ENCODE data around the gene VAV2. TPM values are rescaled to one million over a fixed set of nuclear protein-coding genes. Genes with fewer than 3 reads are reported as not detected.

The VAV2 gene
- total RNA-seq, 3 donors from 2014 or later (not counting 1 experiment from before 2014, with no cell fraction given) = 3.9 to 5.1 (median 4.8) TPM

DNA sequence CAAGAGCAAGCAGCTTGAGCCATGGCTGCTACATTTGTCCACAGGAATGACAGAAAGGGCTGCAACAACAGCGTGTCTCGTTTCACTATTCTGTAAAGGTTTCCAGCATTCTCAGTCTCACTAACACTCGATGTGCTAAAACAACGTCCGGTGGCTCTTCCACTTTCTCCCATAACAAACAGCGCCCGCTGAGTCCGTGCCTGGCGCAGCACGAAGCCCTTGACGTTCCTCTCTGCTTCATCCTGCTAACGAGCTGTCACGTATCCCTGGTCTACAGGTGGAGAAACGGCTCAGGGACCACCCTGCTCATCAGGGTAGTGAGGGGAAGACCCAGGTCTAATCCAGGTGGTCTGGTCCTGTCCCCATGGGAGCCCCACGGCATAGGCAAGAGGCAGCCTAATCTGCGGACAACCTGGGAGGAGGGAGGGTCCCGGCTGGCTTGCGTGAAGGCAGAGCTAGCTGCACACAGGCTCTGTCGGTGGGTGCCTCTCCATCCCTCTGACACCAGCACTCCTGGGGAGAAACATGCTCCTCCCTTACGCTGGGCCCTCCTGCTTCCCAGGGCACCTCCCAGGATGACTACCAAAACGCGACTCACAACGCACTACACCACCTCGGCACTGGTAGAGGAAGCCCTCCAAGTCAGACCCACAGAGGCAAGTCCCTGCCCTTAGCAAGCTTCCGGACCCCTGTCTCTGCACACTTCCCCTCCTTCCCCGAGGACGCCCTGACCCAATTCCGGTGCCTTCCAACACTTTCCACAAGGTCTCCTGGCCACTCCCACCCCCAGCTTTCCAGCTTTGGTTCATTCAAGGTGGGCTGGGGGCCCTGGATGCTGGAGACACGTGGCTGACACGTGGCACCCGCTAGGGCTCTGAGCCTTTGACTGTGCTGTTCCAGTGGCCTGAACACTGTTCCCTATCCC is 43.3 kb downstream of the VAV2 start:
- no peak for ATAC-seq
- no peak for TF ChIP-seq CTCF (IDR thresholded peaks at IDR 0.05)
- intact Hi-C loops (cut with micrococcal nuclease) = no loop called here
- no peaks in the 10 kb centered on the region for H3K9me3 ChIP-seq (ENCODE audit: control insufficient read depth, insufficient read depth, low read length)
- Mint-ChIP-seq H3K36me3 (no peaks in the 10 kb centered on the region), H3K27ac (no peak overlapping the region), H3K4me3 (no peak overlapping the region), H3K9me3 (no peaks in the 10 kb centered on the region), H3K27me3 (ENCODE audit: low read depth in 2 of 2) (no peaks in the 10 kb centered on the region), H3K4me1 (peaks cover 0 to 1% of the 10 kb centered on the region in 2 donors)
- no peak overlapping the region for H3K4me3 ChIP-seq (ENCODE audit: low read length)
- peaks cover 27% of the 10 kb centered on the region for H3K4me1 ChIP-seq (ENCODE audit: control insufficient read depth, insufficient read depth, low read length)
- WGBS (ENCODE audit: insufficient coverage) = 92% methylated on average over 31 of the region's 31 CpGs
- no peak overlapping the region for H3K27ac ChIP-seq (ENCODE audit: low read length)
- H3K36me3 ChIP-seq (ENCODE audit: control insufficient read depth, insufficient read depth, low read length) = no peaks in the 10 kb centered on the region
- no peaks in the 10 kb centered on the region for H3K27me3 ChIP-seq (ENCODE audit: control insufficient read depth, insufficient read depth, low read length)
- no peak for DNase-seq

- H3K27me3 ChIP-seq (ENCODE audit: control insufficient read depth, insufficient read depth, low read length) = no peaks in the 10 kb centered on the region
- H3K4me3 ChIP-seq (ENCODE audit: low read length) = no peak overlapping the region
- peaks cover 23% of the 10 kb centered on the region for H3K4me1 ChIP-seq (ENCODE audit: control insufficient read depth, insufficient read depth, low read length)
- WGBS (ENCODE audit: insufficient coverage) = 90% methylated on average over 16 of the region's 16 CpGs
- TF ChIP-seq CTCF (IDR thresholded peaks at IDR 0.05) = no peak
- H3K36me3 ChIP-seq (ENCODE audit: control insufficient read depth, insufficient read depth, low read length) = no peaks in the 10 kb centered on the region
- Mint-ChIP-seq H3K36me3 (no peaks in the 10 kb centered on the region), H3K4me1 (no peaks in the 10 kb centered on the region), H3K27me3 (ENCODE audit: low read depth in 2 of 2) (no peaks in the 10 kb centered on the region), H3K27ac (no peak overlapping the region), H3K4me3 (no peak overlapping the region), H3K9me3 (no peaks in the 10 kb centered on the region)
- ATAC-seq (no peak), DNase-seq (no peak)
- intact Hi-C loops (cut with micrococcal nuclease) = no loop called here
- no peaks in the 10 kb centered on the region for H3K9me3 ChIP-seq (ENCODE audit: control insufficient read depth, insufficient read depth, low read length)
- H3K27ac ChIP-seq (ENCODE audit: low read length) = no peak overlapping the region
These were observed 44.0 kb downstream of the VAV2 start for GRCh38 chr9:133948131-133948530.

GRCh38 chr9:133946840-133947486 is 45.2 kb downstream of the VAV2 start:
- Mint-ChIP-seq H3K27ac (no peak overlapping the region), H3K9me3 (no peaks in the 10 kb centered on the region), H3K4me1 (no peaks in the 10 kb centered on the region), H3K27me3 (ENCODE audit: low read depth in 2 of 2) (no peaks in the 10 kb centered on the region), H3K36me3 (no peaks in the 10 kb centered on the region), H3K4me3 (no peak overlapping the region)
- Histone ChIP-seq H3K36me3 (ENCODE audit: control insufficient read depth, insufficient read depth, low read length) (no peaks in the 10 kb centered on the region), H3K27me3 (ENCODE audit: control insufficient read depth, insufficient read depth, low read length) (no peaks in the 10 kb centered on the region), H3K27ac (ENCODE audit: low read length) (no peak overlapping the region), H3K4me3 (ENCODE audit: low read length) (no peak overlapping the region), H3K9me3 (ENCODE audit: control insufficient read depth, insufficient read depth, low read length) (no peaks in the 10 kb centered on the region), H3K4me1 (ENCODE audit: control insufficient read depth, insufficient read depth, low read length) (peaks cover 23% of the 10 kb centered on the region)
- 88% methylated on average over 18 of the region's 18 CpGs for WGBS (ENCODE audit: insufficient coverage)
- intact Hi-C loops (cut with micrococcal nuclease) = no loop called here
- no peak for TF ChIP-seq CTCF (IDR thresholded peaks at IDR 0.05)
- DNase-seq (no peak), ATAC-seq (no peak)
